ENCODE measurements around the gene TPPP3.

TPPP3 gene

GRCh38 chr16:67393111-67393787 lies at the start of gene TPPP3:
TPPP3 (minus strand) TSS chr16:67393498; CDS start chr16:67391111, 2,387 bp downstream.
- TF ChIP-seq CTCF (IDR thresholded peaks at IDR 0.05) (peak; percentile 80), ZFX (IDR thresholded peaks at IDR 0.05; ENCODE audit: borderline replicate concordance) (no peak)

GRCh38 chr16:67442581-67443255 lies 49.4 kb upstream of the TPPP3 start:
- H3K27ac ChIP-seq: no peak overlapping the region
- TF ChIP-seq CTCF (IDR thresholded peaks at IDR 0.05): no peak
- no peak for TF ChIP-seq ZFX (IDR thresholded peaks at IDR 0.05; ENCODE audit: borderline replicate concordance)

More at GRCh38 chr16:67393111-67393787, at the start of gene TPPP3:
- H3K27ac ChIP-seq: no peak within 1 kb of the TSS

- H3K27ac ChIP-seq: no peak overlapping the region; the same call in 1 of the 2 replicates
- TF ChIP-seq ZFX (IDR thresholded peaks at IDR 0.05; ENCODE audit: borderline replicate concordance) (no peak), CTCF (IDR thresholded peaks at IDR 0.05) (no peak)
These were observed 48.6 kb upstream of the TPPP3 start for GRCh38 chr16:67441907-67442306.

GRCh38 chr16:67441271-67441753 lies 48.0 kb upstream of the TPPP3 start:
- TF ChIP-seq CTCF (IDR thresholded peaks at IDR 0.05): no peak
- TF ChIP-seq ZFX (IDR thresholded peaks at IDR 0.05; ENCODE audit: borderline replicate concordance): no peak
- no peak overlapping the region for H3K27ac ChIP-seq

- TF ChIP-seq CTCF (IDR thresholded peaks at IDR 0.05) (no peak), ZFX (IDR thresholded peaks at IDR 0.05; ENCODE audit: borderline replicate concordance) (no peak)
- H3K27ac ChIP-seq: no peak overlapping the region
These were observed 45.6 kb upstream of the TPPP3 start for GRCh38 chr16:67438824-67439393.

GRCh38 chr16:67438098-67438791 lies 44.9 kb upstream of the TPPP3 start:
- no peak overlapping the region for H3K27ac ChIP-seq
- TF ChIP-seq ZFX (IDR thresholded peaks at IDR 0.05; ENCODE audit: borderline replicate concordance) (no peak), CTCF (IDR thresholded peaks at IDR 0.05) (no peak)
